ENCODE measurements around the gene RNASEH2A. TPM values are rescaled to one million over a fixed set of nuclear protein-coding genes. Genes with fewer than 3 reads are reported as not detected.

RNASEH2A gene
- total and polyA plus RNA-seq, 2 donors (not counting 1 experiment from before 2014, with no cell fraction given): 14.5 to 18.9 TPM

GRCh38 chr19:12769689-12770088, 36.7 kb upstream of the RNASEH2A start:
- no peak overlapping the region for H3K27ac Mint-ChIP-seq
- ATAC-seq (ENCODE audit: low read depth) (peak; percentile 92), DNase-seq (peak; percentile 70)
- H3K9me3 ChIP-seq (ENCODE audit: control extremely low read depth in 1 of 3, control insufficient read depth in 2 of 3, insufficient read depth in 1 of 3, low read length in 2 of 3): no peaks in the 10 kb centered on the region
- no peak overlapping the region for H2AFZ ChIP-seq (ENCODE audit: insufficient read depth, low read depth, low read length, poor library complexity, severe bottlenecking)
- H3K4me1 Mint-ChIP-seq: peaks cover 16% of the 10 kb centered on the region
- peaks cover 6 to 10% of the 10 kb centered on the region in 2 donors for H3K4me1 ChIP-seq (ENCODE audit: control insufficient read depth in 2 of 2, insufficient read depth in 2 of 2, low read length in 2 of 2)
- no peaks in the 10 kb centered on the region for H3K79me2 ChIP-seq (ENCODE audit: control insufficient read depth, insufficient read depth, low read length)
- WGBS (ENCODE audit: insufficient coverage): 72% methylated on average over 36 of the region's 37 CpGs
- peak overlapping the region; percentile 44 for H3K4me2 ChIP-seq (replicated peaks; ENCODE audit: low read depth, low read length, poor library complexity, severe bottlenecking)
- no peak overlapping the region for H3K9ac ChIP-seq (ENCODE audit: low read length)
- H3K36me3 ChIP-seq (replicated peaks in 1 of 2; ENCODE audit: control extremely low read depth in 1 of 2, control insufficient read depth in 1 of 2, extremely low read depth in 1 of 2, insufficient read depth in 2 of 2, low read length in 1 of 2): peaks cover 0 to under 1% of the 10 kb centered on the region in 2 experiments
- POLR2A ChIA-PET: interaction anchor here (1.5 kb wide), 1 partner anchor 23 kb away, joined by 9 read pairs; no protein-coding TSS in a partner anchor
- TF ChIP-seq EZH2 (IDR thresholded peaks at IDR 0.05; ENCODE audit: borderline replicate concordance, insufficient read depth, low read depth, low read length, poor library complexity, severe bottlenecking) (no peak), CTCF (IDR thresholded peaks at IDR 0.05) (no peak)
- CTCF ChIA-PET: interaction anchor here (7.2 to 27.9 kb wide), 3 partner anchors 7 to 79 kb away, joined by 64 to 1147 read pairs (median 353); partner anchors contain the start of genes HOOK2, JUNB, PRDX2 and RNASEH2A
- no peaks in the 10 kb centered on the region for H4K20me1 ChIP-seq (ENCODE audit: control insufficient read depth, insufficient read depth, low read length, poor library complexity, severe bottlenecking)
- no peaks in the 10 kb centered on the region for H3K27me3 ChIP-seq (replicated peaks in 1 of 4; ENCODE audit: control extremely low read depth in 1 of 4, control insufficient read depth in 3 of 4, insufficient read depth in 4 of 4, low read length in 3 of 4)
- peak overlapping the region; percentile 55 for H3K4me3 Mint-ChIP-seq
- H3K27me3 Mint-ChIP-seq: no peaks in the 10 kb centered on the region
- H3K9me3 Mint-ChIP-seq (ENCODE audit: insufficient read depth): no peaks in the 10 kb centered on the region
- intact Hi-C loops (cut with micrococcal nuclease): no loop called here
- H3K4me3 ChIP-seq (ENCODE audit: control extremely low read depth in 1 of 5, extremely low read depth in 1 of 5, insufficient read depth in 1 of 5, low read depth in 2 of 5, low read length in 4 of 5): no peak overlapping the region
- H3K27ac ChIP-seq (ENCODE audit: low read length in 2 of 2): no peak overlapping the region

- 98% methylated on average over 7 of the region's 13 CpGs for WGBS (ENCODE audit: insufficient coverage)
- no peak for DNase-seq
- ChIA-PET POLR2A (interaction anchor here (0.6 to 1.5 kb wide), 4 partner anchors 22 to 77 kb away, joined by 3 to 9 read pairs (median 4); no protein-coding TSS in a partner anchor), CTCF (interaction anchor here (0.6 to 27.9 kb wide), 4 partner anchors 11 to 78 kb away, joined by 3 to 1147 read pairs (median 178); partner anchors contain the start of genes JUNB, PRDX2, RNASEH2A and THSD8)
- Mint-ChIP-seq H3K27ac (no peak overlapping the region), H3K4me1 (peaks cover 19% of the 10 kb centered on the region), H3K27me3 (no peaks in the 10 kb centered on the region), H3K4me3 (no peak overlapping the region), H3K9me3 (ENCODE audit: insufficient read depth) (no peaks in the 10 kb centered on the region)
- H3K4me3 ChIP-seq (ENCODE audit: control extremely low read depth in 1 of 5, extremely low read depth in 1 of 5, insufficient read depth in 1 of 5, low read depth in 2 of 5, low read length in 4 of 5): no peak overlapping the region
- H3K79me2 ChIP-seq (ENCODE audit: control insufficient read depth, insufficient read depth, low read length): no peaks in the 10 kb centered on the region
- ATAC-seq (ENCODE audit: low read depth): no peak
- no peaks in the 10 kb centered on the region for H4K20me1 ChIP-seq (ENCODE audit: control insufficient read depth, insufficient read depth, low read length, poor library complexity, severe bottlenecking)
- TF ChIP-seq EZH2 (IDR thresholded peaks at IDR 0.05; ENCODE audit: borderline replicate concordance, insufficient read depth, low read depth, low read length, poor library complexity, severe bottlenecking): no peak
- no peak for TF ChIP-seq CTCF (IDR thresholded peaks at IDR 0.05)
- H3K4me2 ChIP-seq (replicated peaks; ENCODE audit: low read depth, low read length, poor library complexity, severe bottlenecking): no peak overlapping the region
- H3K27me3 ChIP-seq (replicated peaks in 1 of 4; ENCODE audit: control extremely low read depth in 1 of 4, control insufficient read depth in 3 of 4, insufficient read depth in 4 of 4, low read length in 3 of 4): no peaks in the 10 kb centered on the region
- peaks cover 9 to 12% of the 10 kb centered on the region in 2 donors for H3K4me1 ChIP-seq (ENCODE audit: control insufficient read depth in 2 of 2, insufficient read depth in 2 of 2, low read length in 2 of 2)
- intact Hi-C loops (cut with micrococcal nuclease): no loop called here
- no peak overlapping the region for H3K27ac ChIP-seq (ENCODE audit: low read length in 2 of 2)
- H3K9me3 ChIP-seq (ENCODE audit: control extremely low read depth in 1 of 3, control insufficient read depth in 2 of 3, insufficient read depth in 1 of 3, low read length in 2 of 3): no peaks in the 10 kb centered on the region
- no peak overlapping the region for H3K9ac ChIP-seq (ENCODE audit: low read length)
- no peak overlapping the region for H2AFZ ChIP-seq (ENCODE audit: insufficient read depth, low read depth, low read length, poor library complexity, severe bottlenecking)
- no peaks in the 10 kb centered on the region for H3K36me3 ChIP-seq (replicated peaks in 1 of 2; ENCODE audit: control extremely low read depth in 1 of 2, control insufficient read depth in 1 of 2, extremely low read depth in 1 of 2, insufficient read depth in 2 of 2, low read length in 1 of 2)
Measured at GRCh38 chr19:12770922-12771321, 35.5 kb upstream of the RNASEH2A start.
